IgD-negative memory B cell (primary cell): ENCODE measurements around the gene SLC37A1. TPM values are rescaled to one million over a fixed set of nuclear protein-coding genes. Genes with fewer than 3 reads are reported as not detected.

Experiments used
- H3K27ac Mint-ChIP-seq, 3 donors: one replicate each; pipeline ENCODE4 v1.8.0; 2020 to 2022; ENCODE audit warnings: mild to moderate bottlenecking in 3 of 3, mixed read lengths in 3 of 3, moderate library complexity in 1 of 3
- H3K27me3 Mint-ChIP-seq: one replicate; pipeline ENCODE4 v1.8.0; 2021; ENCODE audit warnings: mixed read lengths
- H3K36me3 Mint-ChIP-seq: one replicate; pipeline ENCODE4 v1.8.0; 2020; ENCODE audit warnings: mild to moderate bottlenecking, mixed read lengths
- H3K4me1 Mint-ChIP-seq, 3 donors: one replicate each; pipeline ENCODE4 v1.8.0; 2020 to 2022; ENCODE audit warnings: mixed read lengths in 3 of 3, mild to moderate bottlenecking in 1 of 3
- H3K4me3 Mint-ChIP-seq, 4 donors: one replicate each; pipeline ENCODE4 v1.8.0; 2020 to 2022; ENCODE audit warnings: mild to moderate bottlenecking in 4 of 4, mixed read lengths in 4 of 4, moderate library complexity in 3 of 4
- H3K9me3 Mint-ChIP-seq, 3 donors: one replicate each; pipeline ENCODE4 v1.8.0; 2020 to 2021; ENCODE audit warnings: mixed read lengths in 3 of 3, mild to moderate bottlenecking in 1 of 3
- polyA plus RNA-seq: library from polyadenylated mRNA; unstranded; fragments of 300-500 nt; fragmentation: Illumina TruSeq; gene quantifications from one replicate; pipeline ENCODE4 v1.2.3, GENCODE V29; 2021

Gene SLC37A1
- polyA plus RNA-seq, 1 donor from 2014 or later = 14.8 TPM

DNA sequence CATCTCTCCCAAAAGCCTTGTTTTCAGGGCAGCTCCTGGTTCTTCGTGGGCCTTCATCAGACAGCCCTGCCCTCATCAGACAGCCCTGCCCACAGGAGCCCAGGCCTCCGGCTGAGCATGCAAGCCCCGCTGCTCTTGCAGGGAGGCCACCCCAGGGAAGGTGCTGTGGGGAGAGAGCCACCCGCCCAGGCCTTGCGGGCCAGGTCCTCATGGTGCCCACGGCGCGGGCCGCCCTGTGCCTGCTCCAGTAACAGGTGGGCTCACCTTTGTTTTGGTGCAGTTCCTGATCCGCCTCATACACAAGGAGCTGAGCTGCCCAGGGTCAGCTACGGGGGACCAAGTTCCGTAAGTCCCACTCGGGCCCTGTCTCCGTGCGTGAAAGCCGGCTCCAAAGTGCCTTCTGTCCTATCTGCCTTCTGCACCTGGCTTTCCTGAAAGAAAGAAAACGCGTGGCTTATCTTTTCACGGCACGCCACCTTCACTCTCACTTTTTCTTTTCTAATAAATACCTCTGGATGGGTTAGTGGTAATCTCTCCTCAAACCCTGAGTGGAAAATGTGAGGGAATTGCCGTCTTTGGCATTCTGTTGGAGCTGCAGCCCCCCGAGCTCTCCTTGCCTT is 65.9 kb downstream of the SLC37A1 start:
- H3K4me3 Mint-ChIP-seq = no peak overlapping the region
- peaks cover 0 to 13% (median 4%) of the 10 kb centered on the region in 3 donors for H3K9me3 Mint-ChIP-seq
- peaks cover 0 to 2% (median 0%) of the 10 kb centered on the region in 3 donors for H3K4me1 Mint-ChIP-seq
- H3K36me3 Mint-ChIP-seq = peaks cover 16% of the 10 kb centered on the region
- no peak overlapping the region for H3K27ac Mint-ChIP-seq
- no peaks in the 10 kb centered on the region for H3K27me3 Mint-ChIP-seq

DNA sequence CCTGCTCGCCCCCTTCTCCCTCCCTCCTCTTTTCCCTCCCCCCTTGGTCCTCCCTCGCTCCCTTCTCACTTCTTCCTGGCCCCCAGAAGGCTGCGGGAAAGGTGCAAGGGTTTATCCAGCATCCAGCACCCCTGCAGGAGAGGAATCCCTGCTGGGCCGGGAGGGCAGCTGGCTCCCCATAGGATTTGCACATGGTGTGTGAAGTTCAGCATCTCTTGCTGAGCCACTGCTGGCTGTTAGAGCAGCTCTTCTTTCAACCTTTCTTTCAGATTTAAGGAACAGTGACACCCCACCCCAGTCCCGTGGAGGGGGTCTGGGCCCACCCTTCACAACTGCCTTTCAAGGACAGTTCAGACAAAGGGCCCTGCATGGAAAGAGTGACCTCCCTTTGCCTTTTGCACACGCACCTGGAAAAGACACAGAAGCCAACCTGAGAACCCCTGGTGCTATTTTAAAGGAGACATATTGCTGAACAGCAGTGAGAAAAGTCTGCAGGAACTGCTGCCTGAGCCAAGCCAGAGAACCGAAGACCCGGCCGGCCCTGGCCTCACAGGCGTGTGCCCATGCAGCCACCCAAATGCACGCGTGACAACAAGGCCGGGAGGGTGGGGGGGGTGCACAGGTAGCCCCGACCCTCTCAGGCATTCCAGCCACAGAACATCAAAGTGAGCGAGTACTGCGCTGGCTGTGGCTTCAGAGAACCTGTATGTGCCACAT is 66.6 kb downstream of the SLC37A1 start:
- no peaks in the 10 kb centered on the region for H3K27me3 Mint-ChIP-seq
- peak overlapping the region in 1 of 3 donors; percentile 39 for H3K27ac Mint-ChIP-seq
- H3K9me3 Mint-ChIP-seq = peaks cover 0 to 13% (median 4%) of the 10 kb centered on the region in 3 donors
- H3K36me3 Mint-ChIP-seq = peaks cover 16% of the 10 kb centered on the region
- H3K4me1 Mint-ChIP-seq = peaks cover 0 to 2% (median 0%) of the 10 kb centered on the region in 3 donors
- H3K4me3 Mint-ChIP-seq = no peak overlapping the region

GRCh38 chr21:42580793-42581321 is 67.2 kb downstream of the SLC37A1 start:
- Mint-ChIP-seq H3K27ac (no peak overlapping the region), H3K27me3 (no peaks in the 10 kb centered on the region), H3K4me1 (peaks cover 0 to 2% (median 0%) of the 10 kb centered on the region in 3 donors), H3K36me3 (peaks cover 12% of the 10 kb centered on the region), H3K9me3 (peaks cover 0 to 11% (median 4%) of the 10 kb centered on the region in 3 donors), H3K4me3 (no peak overlapping the region)

DNA sequence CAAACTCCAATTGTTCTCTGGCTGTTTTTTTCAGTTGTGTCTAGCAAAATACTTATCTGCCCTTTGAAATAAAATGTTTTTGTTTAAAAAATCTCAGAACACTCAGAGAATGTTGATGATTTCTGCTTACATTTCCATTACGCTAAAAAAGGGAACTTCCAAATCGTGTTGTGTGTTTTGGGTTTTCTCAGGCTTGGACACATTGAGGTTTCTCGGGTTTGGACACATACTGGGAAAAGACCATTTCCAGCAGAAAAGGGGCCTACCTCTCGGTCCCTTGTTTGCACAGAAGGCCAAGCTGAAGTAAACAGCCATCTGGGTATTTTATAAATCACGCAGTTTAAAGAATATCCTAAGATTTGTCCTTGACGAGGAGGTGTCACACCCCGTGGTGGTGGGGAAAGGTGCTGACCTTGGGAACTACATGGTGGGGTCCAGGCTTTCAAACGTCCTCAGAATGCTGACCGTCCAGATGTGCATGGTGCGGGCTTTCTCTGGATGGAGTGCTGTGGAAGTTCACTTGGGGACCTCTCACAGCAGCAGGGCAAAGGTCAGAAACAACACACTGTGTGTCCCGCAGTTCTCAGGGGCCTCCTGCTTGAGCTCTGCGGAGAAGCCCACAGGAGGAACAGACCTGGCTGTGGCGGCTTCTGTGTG is 67.8 kb downstream of the SLC37A1 start:
- Mint-ChIP-seq H3K4me3 (no peak overlapping the region), H3K27me3 (no peaks in the 10 kb centered on the region), H3K36me3 (peaks cover 8% of the 10 kb centered on the region), H3K27ac (no peak overlapping the region), H3K4me1 (peaks cover 0 to 4% (median 0%) of the 10 kb centered on the region in 3 donors), H3K9me3 (peaks cover 0 to 6% (median 2%) of the 10 kb centered on the region in 3 donors)

- Mint-ChIP-seq H3K4me3 (no peak overlapping the region), H3K27ac (peak overlapping the region in 1 of 3 donors; percentile 91), H3K27me3 (no peaks in the 10 kb centered on the region), H3K36me3 (peaks cover 3% of the 10 kb centered on the region), H3K4me1 (peaks cover 0 to 4% (median 3%) of the 10 kb centered on the region in 3 donors), H3K9me3 (no peaks in the 10 kb centered on the region)
Measured at GRCh38 chr21:42581993-42582786, 68.5 kb downstream of the SLC37A1 start.

GRCh38 chr21:42582787-42583476 is 69.3 kb downstream of the SLC37A1 start:
- Mint-ChIP-seq H3K9me3 (no peaks in the 10 kb centered on the region), H3K27ac (peak overlapping the region in 1 of 3 donors; percentile 91), H3K36me3 (no peaks in the 10 kb centered on the region), H3K4me1 (peaks cover 0 to 3% (median 2%) of the 10 kb centered on the region in 3 donors), H3K27me3 (no peaks in the 10 kb centered on the region), H3K4me3 (no peak overlapping the region)

GRCh38 chr21:42583477-42584295 is 70.0 kb downstream of the SLC37A1 start:
- Mint-ChIP-seq H3K27ac (no peak overlapping the region), H3K36me3 (no peaks in the 10 kb centered on the region), H3K9me3 (no peaks in the 10 kb centered on the region), H3K4me3 (no peak overlapping the region), H3K4me1 (peaks cover 0 to 3% (median 2%) of the 10 kb centered on the region in 3 donors), H3K27me3 (no peaks in the 10 kb centered on the region)

DNA sequence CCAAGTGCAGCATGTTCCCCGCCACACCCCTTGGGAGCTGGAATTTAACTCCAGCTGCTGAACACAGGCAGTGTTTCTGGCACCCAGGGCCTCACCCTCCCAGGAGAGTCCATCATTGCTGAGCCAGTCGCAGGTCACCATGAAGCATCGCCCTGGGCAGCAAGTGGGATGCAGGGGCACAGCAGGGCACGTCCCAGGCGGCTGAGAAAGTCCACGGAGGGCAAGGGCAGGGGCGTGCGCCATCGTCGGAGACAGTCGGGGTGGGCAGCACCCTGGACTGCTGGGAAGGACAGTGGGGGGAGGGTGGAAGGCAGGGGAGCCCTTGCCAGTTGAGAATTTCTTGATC is 70.6 kb downstream of the SLC37A1 start:
- Mint-ChIP-seq H3K4me3 (no peak overlapping the region), H3K27ac (no peak overlapping the region), H3K4me1 (peaks cover 0 to 3% (median 2%) of the 10 kb centered on the region in 3 donors), H3K36me3 (no peaks in the 10 kb centered on the region), H3K27me3 (no peaks in the 10 kb centered on the region), H3K9me3 (no peaks in the 10 kb centered on the region)

DNA sequence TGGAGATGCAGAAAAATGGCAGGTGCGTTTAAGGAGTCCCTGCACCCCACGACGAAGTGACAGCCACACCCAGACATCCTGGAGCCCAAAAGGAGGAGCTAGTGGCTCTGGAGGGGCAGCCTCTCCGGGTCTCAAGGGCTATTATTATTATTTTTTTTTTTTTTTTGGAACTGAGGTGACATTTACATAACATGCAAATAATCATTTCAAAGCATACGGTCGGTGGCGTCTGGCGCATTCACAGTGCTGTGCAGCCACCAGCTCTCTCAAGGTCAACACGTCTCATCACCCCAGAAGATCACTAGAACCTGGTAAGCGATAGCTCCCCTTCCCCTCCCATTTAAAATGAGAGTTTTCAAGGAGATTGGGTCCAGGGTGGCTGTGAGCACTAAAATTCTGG is 72.2 kb downstream of the SLC37A1 start:
- Mint-ChIP-seq H3K36me3 (no peaks in the 10 kb centered on the region), H3K27me3 (no peaks in the 10 kb centered on the region), H3K27ac (no peak overlapping the region), H3K4me1 (peaks cover 0 to 5% (median 4%) of the 10 kb centered on the region in 3 donors), H3K4me3 (no peak overlapping the region), H3K9me3 (no peaks in the 10 kb centered on the region)

GRCh38 chr21:42586406-42586805 is 72.8 kb downstream of the SLC37A1 start:
- H3K4me3 Mint-ChIP-seq = no peak overlapping the region
- H3K27me3 Mint-ChIP-seq = no peaks in the 10 kb centered on the region

GRCh38 chr21:42587036-42587435 is 73.4 kb downstream of the SLC37A1 start:
- Mint-ChIP-seq H3K9me3 (no peaks in the 10 kb centered on the region), H3K36me3 (no peaks in the 10 kb centered on the region), H3K27ac (peak overlapping the region in 1 of 3 donors; percentile 93), H3K27me3 (no peaks in the 10 kb centered on the region), H3K4me1 (peaks cover 0 to 11% (median 7%) of the 10 kb centered on the region in 3 donors), H3K4me3 (no peak overlapping the region)

More at GRCh38 chr21:42586406-42586805, 72.8 kb downstream of the SLC37A1 start:
- Mint-ChIP-seq H3K4me1 (peaks cover 0 to 10% (median 6%) of the 10 kb centered on the region in 3 donors), H3K27ac (peak overlapping the region in 1 of 3 donors; percentile 93), H3K36me3 (no peaks in the 10 kb centered on the region), H3K9me3 (no peaks in the 10 kb centered on the region)

DNA sequence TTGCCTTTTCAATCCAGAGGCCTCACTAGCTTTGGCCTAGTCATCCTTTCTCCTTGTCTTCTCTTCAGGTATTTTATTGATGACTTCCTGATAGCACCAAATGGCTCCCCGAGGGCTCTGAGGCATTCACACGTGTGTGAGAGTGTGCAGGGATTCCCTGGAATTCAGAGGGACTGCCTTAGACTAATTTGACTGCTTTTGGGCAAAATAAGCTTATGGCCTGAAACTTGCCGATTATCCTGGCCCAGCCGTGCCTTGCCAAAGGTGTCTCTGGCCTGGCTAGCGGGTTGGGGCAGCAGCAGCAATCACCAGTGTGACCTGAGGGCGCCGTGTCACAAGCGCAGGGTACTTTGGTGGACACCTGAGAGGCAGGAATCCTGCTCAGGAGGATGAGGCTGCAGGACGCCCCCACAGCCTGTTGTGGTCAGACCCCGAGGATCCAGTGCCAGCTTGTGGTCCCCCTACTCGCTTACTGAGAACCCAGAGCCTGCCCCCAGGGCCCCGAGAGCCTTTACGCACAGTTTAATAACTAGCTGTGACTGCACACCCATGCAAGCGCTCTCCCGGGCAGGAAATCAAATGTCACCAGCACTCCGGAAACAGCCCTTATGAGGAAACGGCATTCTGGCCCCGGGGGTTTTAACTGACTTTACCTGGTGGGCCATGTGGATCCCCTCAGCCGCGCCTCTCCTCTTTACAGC is 76.9 kb downstream of the SLC37A1 start:
- peaks cover 0 to 11% (median 9%) of the 10 kb centered on the region in 3 donors for H3K4me1 Mint-ChIP-seq
- no peaks in the 10 kb centered on the region for H3K9me3 Mint-ChIP-seq
- H3K27me3 Mint-ChIP-seq = peaks cover 12% of the 10 kb centered on the region
- H3K4me3 Mint-ChIP-seq = peak overlapping the region in 2 of 4 donors; percentile 72 to 86
- H3K36me3 Mint-ChIP-seq = no peaks in the 10 kb centered on the region
- peak overlapping the region in 1 of 3 donors; percentile 57 for H3K27ac Mint-ChIP-seq
